ENCODE data around the gene DENND1B. TPM values are rescaled to one million over a fixed set of nuclear protein-coding genes. Genes with fewer than 3 reads are reported as not detected.

The DENND1B gene
- total and polyA plus RNA-seq, 2 donors (not counting 1 experiment from before 2014, with no cell fraction given): 5.5 to 8.4 TPM

DNA sequence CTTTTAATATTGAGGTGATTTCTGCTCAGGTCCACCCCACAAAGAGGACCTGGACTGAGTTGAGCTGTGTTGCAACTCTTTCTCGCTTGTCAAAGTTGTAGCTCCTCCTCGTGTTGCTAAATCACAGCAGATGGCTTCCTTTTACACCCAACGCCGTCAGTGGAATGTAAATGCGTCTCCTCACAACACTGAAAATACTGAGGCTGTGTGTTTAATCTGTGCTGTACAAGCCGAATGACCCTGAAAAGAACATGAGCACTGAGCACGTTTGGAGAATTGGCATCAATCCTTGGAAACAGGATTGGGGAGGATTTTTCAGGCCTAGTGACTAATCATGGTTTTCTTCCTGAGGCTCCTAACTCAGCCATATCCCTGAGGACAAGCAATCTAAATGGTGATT, 311.2 kb downstream of the DENND1B start:
- Histone ChIP-seq H3K4me1 (ENCODE audit: control insufficient read depth, extremely low read depth, insufficient read depth, low read length) (no peaks in the 10 kb centered on the region), H4K20me1 (ENCODE audit: control insufficient read depth, extremely low read depth, insufficient read depth, low read length) (no peaks in the 10 kb centered on the region), H3K4me2 (ENCODE audit: extremely low read depth, insufficient read depth, low read length) (no peak overlapping the region), H3K4me3 (replicated peaks in 1 of 4; ENCODE audit: control extremely low read depth in 1 of 4, insufficient read depth in 1 of 4, low read depth in 3 of 4, low read length in 4 of 4) (no peak overlapping the region), H3K9ac (ENCODE audit: insufficient read depth, low read length) (no peak overlapping the region), H3K9me3 (ENCODE audit: control insufficient read depth, insufficient read depth, low read depth, low read length) (no peaks in the 10 kb centered on the region), H3K79me2 (ENCODE audit: control insufficient read depth, insufficient read depth, low read length) (no peaks in the 10 kb centered on the region), H3K36me3 (ENCODE audit: control insufficient read depth, insufficient read depth, low read length) (no peaks in the 10 kb centered on the region), H3K27ac (ENCODE audit: insufficient read depth, low read length) (no peak overlapping the region), H2AFZ (ENCODE audit: low read length) (no peak overlapping the region), H3K27me3 (ENCODE audit: control insufficient read depth, insufficient read depth, low read length) (no peaks in the 10 kb centered on the region)
- DNase-seq (ENCODE audit: low read depth in 2 of 2): peak; percentile 87 to 97
- TF ChIP-seq EZH2 (IDR thresholded peaks at IDR 0.05; ENCODE audit: low read length, missing control alignments): no peak

DNA sequence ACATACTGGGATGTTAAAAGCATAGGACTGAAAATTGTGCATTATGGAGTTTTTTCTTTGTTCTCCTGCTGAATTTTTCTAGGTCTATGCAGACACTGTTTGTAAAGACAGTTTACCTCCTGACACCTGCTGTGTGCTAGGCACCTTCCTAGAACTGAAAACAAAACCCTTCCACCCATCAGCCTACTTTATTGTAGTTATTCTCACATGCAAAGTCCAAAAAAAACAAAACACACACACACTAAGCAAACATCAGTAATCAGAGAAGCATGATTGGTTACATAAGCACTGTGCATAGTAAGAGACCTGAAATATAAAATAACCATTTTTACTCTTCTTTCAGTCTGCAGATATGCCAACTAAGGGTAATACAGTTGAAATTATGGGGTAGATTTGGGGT, 312.1 kb downstream of the DENND1B start:
- no peaks in the 10 kb centered on the region for H4K20me1 ChIP-seq (ENCODE audit: control insufficient read depth, extremely low read depth, insufficient read depth, low read length)
- H3K79me2 ChIP-seq (ENCODE audit: control insufficient read depth, insufficient read depth, low read length): no peaks in the 10 kb centered on the region
- no peaks in the 10 kb centered on the region for H3K4me1 ChIP-seq (ENCODE audit: control insufficient read depth, extremely low read depth, insufficient read depth, low read length)
- H3K9me3 ChIP-seq (ENCODE audit: control insufficient read depth, insufficient read depth, low read depth, low read length): no peaks in the 10 kb centered on the region
- no peaks in the 10 kb centered on the region for H3K27me3 ChIP-seq (ENCODE audit: control insufficient read depth, insufficient read depth, low read length)
- no peak overlapping the region for H3K27ac ChIP-seq (ENCODE audit: insufficient read depth, low read length)
- no peak overlapping the region for H3K4me2 ChIP-seq (ENCODE audit: extremely low read depth, insufficient read depth, low read length)
- TF ChIP-seq EZH2 (IDR thresholded peaks at IDR 0.05; ENCODE audit: low read length, missing control alignments): no peak
- TF ChIP-seq, protein P1, sequence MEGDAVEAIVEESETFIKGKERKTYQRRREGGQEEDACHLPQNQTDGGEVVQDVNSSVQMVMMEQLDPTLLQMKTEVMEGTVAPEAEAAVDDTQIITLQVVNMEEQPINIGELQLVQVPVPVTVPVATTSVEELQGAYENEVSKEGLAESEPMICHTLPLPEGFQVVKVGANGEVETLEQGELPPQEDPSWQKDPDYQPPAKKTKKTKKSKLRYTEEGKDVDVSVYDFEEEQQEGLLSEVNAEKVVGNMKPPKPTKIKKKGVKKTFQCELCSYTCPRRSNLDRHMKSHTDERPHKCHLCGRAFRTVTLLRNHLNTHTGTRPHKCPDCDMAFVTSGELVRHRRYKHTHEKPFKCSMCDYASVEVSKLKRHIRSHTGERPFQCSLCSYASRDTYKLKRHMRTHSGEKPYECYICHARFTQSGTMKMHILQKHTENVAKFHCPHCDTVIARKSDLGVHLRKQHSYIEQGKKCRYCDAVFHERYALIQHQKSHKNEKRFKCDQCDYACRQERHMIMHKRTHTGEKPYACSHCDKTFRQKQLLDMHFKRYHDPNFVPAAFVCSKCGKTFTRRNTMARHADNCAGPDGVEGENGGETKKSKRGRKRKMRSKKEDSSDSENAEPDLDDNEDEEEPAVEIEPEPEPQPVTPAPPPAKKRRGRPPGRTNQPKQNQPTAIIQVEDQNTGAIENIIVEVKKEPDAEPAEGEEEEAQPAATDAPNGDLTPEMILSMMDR (conservative IDR thresholded peaks at IDR 0.05 in 1 of 2, IDR thresholded peaks at IDR 0.05 in 1 of 2; ENCODE audit: low read depth in 1 of 2, low read length in 2 of 2): no peak
- H3K9ac ChIP-seq (ENCODE audit: insufficient read depth, low read length): no peak overlapping the region
- H2AFZ ChIP-seq (ENCODE audit: low read length): no peak overlapping the region
- H3K36me3 ChIP-seq (ENCODE audit: control insufficient read depth, insufficient read depth, low read length): no peaks in the 10 kb centered on the region
- H3K4me3 ChIP-seq (replicated peaks in 1 of 4; ENCODE audit: control extremely low read depth in 1 of 4, insufficient read depth in 1 of 4, low read depth in 3 of 4, low read length in 4 of 4): no peak overlapping the region
- DNase-seq (ENCODE audit: low read depth in 2 of 2): no peak

DNA sequence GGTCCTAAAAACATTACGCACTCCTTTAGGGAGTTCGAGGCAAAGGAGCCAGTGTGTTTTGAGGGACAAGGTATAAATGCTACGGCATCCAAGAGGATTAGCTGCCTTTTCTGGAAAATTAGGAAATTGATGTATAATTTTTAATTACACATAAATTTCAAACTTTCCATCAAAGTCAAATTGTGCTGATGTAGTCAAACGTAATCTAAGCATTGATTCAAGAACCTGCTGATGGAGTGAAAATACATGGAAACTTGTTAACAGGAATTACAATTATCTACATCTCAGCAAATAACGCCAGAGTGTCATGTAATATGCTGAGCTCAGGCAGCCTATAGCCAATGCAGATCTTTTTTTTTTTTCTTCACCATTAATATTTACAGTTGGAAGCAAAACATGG, 312.7 kb downstream of the DENND1B start:
- Histone ChIP-seq H3K79me2 (ENCODE audit: control insufficient read depth, insufficient read depth, low read length) (no peaks in the 10 kb centered on the region), H3K27ac (ENCODE audit: insufficient read depth, low read length) (no peak overlapping the region), H3K4me3 (replicated peaks in 1 of 4; ENCODE audit: control extremely low read depth in 1 of 4, insufficient read depth in 1 of 4, low read depth in 3 of 4, low read length in 4 of 4) (no peak overlapping the region), H2AFZ (ENCODE audit: low read length) (no peak overlapping the region), H3K27me3 (ENCODE audit: control insufficient read depth, insufficient read depth, low read length) (no peaks in the 10 kb centered on the region), H3K4me2 (ENCODE audit: extremely low read depth, insufficient read depth, low read length) (no peak overlapping the region), H3K36me3 (ENCODE audit: control insufficient read depth, insufficient read depth, low read length) (no peaks in the 10 kb centered on the region), H3K4me1 (ENCODE audit: control insufficient read depth, extremely low read depth, insufficient read depth, low read length) (no peaks in the 10 kb centered on the region), H3K9ac (ENCODE audit: insufficient read depth, low read length) (no peak overlapping the region), H4K20me1 (ENCODE audit: control insufficient read depth, extremely low read depth, insufficient read depth, low read length) (no peaks in the 10 kb centered on the region), H3K9me3 (ENCODE audit: control insufficient read depth, insufficient read depth, low read depth, low read length) (no peaks in the 10 kb centered on the region)
- TF ChIP-seq, protein P1 (conservative IDR thresholded peaks at IDR 0.05 in 1 of 2, IDR thresholded peaks at IDR 0.05 in 1 of 2; ENCODE audit: low read depth in 1 of 2, low read length in 2 of 2): no peak
- no peak for TF ChIP-seq EZH2 (IDR thresholded peaks at IDR 0.05; ENCODE audit: low read length, missing control alignments)
- DNase-seq (ENCODE audit: low read depth in 2 of 2): no peak

Other genes starting within 250 kb of the DENND1B start
- gene C1orf53, start 127.2 kb upstream of the DENND1B start, total RNA-seq: 1.8 and 3.0 TPM in 2 replicates
- 3.3 and 4.6 TPM in 2 replicates for gene C1orf53, start 127.2 kb upstream of the DENND1B start, polyA plus RNA-seq
- gene LHX9, start 141.9 kb upstream of the DENND1B start, total RNA-seq: under 0.01 TPM in 1 of 2 replicates, not detected in the other
- not detected in 2 replicates for gene LHX9, start 141.9 kb upstream of the DENND1B start, polyA plus RNA-seq

Measured in fibroblast of lung (primary cell).